PC-3 (cell line): Measurements from ENCODE around the gene PCDHGC4.

Experiments used
- EZH2 ChIP-seq: fragments of 300-600 bp; sonication (generic); IDR thresholded peaks from one replicate; pipeline ENCODE4 v1.6.1; 2017; ENCODE audit warnings: antibody characterized with exemption, mild to moderate bottlenecking, low read length; ENCODE audit not compliant: unreplicated experiment
- EZH2phosphoT487 ChIP-seq: fragments of 300-600 bp; sonication (generic); IDR thresholded peaks from 2 replicates; pipeline ENCODE4 v1.6.1; 2018; ENCODE audit warnings: mild to moderate bottlenecking, antibody characterized with exemption, low read length, borderline replicate concordance
- TF ChIP-seq, protein P1 (sequence below): fragments of 300-600 bp; sonication (generic); conservative IDR thresholded peaks from 2 replicates; pipeline ENCODE4 v1.5.1; 2017; ENCODE audit warnings: antibody characterized with exemption, low read depth, mild to moderate bottlenecking, low read length

DNA sequence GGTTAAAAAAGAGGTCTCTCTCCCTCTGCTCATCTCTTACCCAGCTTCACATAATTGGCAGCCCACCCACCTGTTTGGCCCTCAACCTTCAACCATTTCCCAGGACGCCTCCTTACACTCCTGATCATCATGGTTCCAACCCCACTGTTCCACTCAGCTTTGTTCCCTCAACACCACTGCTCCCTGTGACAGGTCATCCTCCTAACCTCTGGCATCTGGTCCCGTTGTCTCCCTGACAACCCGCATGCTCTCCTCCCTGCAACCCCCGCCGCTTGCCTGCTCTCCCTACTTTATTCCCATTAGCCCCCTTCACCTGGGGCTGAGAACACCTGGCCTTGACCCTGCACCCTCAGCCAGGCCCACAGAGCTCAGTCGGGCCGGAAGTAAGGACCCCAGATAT lies 16.9 kb downstream of the PCDHGC4 start:
- TF ChIP-seq EZH2 (no peak), EZH2phosphoT487 (no peak)
- TF ChIP-seq, protein P1, sequence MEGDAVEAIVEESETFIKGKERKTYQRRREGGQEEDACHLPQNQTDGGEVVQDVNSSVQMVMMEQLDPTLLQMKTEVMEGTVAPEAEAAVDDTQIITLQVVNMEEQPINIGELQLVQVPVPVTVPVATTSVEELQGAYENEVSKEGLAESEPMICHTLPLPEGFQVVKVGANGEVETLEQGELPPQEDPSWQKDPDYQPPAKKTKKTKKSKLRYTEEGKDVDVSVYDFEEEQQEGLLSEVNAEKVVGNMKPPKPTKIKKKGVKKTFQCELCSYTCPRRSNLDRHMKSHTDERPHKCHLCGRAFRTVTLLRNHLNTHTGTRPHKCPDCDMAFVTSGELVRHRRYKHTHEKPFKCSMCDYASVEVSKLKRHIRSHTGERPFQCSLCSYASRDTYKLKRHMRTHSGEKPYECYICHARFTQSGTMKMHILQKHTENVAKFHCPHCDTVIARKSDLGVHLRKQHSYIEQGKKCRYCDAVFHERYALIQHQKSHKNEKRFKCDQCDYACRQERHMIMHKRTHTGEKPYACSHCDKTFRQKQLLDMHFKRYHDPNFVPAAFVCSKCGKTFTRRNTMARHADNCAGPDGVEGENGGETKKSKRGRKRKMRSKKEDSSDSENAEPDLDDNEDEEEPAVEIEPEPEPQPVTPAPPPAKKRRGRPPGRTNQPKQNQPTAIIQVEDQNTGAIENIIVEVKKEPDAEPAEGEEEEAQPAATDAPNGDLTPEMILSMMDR = no peak
